NB4 (cell line): ENCODE measurements around the gene OR2AK2.

Experiments used
- POLR2A ChIP-seq: IDR thresholded peaks from 2 replicates; pipeline ENCODE4 v1.6.1; 2011; ENCODE audit warnings: mild to moderate bottlenecking; ENCODE audit not compliant: insufficient read length; ENCODE audit errors: extremely low read depth
- TF ChIP-seq, protein P1 (sequence below): IDR thresholded peaks from one replicate; pipeline ENCODE4 v1.5.1; 2012; ENCODE audit warnings: low read depth, low read length
- TF ChIP-seq, protein P2 (sequence below): IDR thresholded peaks from 2 replicates; pipeline ENCODE4 v1.6.1; 2011; ENCODE audit warnings: low read depth, low read length

DNA sequence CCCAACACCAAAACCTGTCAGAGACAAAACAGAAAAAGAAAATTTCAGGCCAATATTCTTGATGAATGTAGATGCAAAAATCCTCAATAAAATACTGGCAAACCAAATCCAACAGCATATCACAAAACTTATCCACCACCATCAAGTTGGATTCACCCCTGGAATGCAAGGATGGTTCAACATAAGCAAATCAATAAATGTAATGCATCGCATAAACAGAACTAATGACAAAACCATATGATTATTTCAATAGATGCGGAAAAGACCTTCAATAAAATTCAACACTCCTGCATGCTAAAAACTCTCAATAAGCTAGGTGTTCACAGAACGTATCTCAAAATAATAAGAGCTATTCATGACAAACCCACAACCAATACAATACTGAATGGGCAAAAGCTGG is 44.6 kb downstream of the OR2AK2 start:
- TF ChIP-seq, protein P1, sequence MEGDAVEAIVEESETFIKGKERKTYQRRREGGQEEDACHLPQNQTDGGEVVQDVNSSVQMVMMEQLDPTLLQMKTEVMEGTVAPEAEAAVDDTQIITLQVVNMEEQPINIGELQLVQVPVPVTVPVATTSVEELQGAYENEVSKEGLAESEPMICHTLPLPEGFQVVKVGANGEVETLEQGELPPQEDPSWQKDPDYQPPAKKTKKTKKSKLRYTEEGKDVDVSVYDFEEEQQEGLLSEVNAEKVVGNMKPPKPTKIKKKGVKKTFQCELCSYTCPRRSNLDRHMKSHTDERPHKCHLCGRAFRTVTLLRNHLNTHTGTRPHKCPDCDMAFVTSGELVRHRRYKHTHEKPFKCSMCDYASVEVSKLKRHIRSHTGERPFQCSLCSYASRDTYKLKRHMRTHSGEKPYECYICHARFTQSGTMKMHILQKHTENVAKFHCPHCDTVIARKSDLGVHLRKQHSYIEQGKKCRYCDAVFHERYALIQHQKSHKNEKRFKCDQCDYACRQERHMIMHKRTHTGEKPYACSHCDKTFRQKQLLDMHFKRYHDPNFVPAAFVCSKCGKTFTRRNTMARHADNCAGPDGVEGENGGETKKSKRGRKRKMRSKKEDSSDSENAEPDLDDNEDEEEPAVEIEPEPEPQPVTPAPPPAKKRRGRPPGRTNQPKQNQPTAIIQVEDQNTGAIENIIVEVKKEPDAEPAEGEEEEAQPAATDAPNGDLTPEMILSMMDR = no peak
- no peak for TF ChIP-seq POLR2A
- TF ChIP-seq, protein P2, sequence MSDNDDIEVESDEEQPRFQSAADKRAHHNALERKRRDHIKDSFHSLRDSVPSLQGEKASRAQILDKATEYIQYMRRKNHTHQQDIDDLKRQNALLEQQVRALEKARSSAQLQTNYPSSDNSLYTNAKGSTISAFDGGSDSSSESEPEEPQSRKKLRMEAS = no peak
